SJSA1 (cell line): Measurements from ENCODE around the gene NWD2. TPM values are rescaled to one million over a fixed set of nuclear protein-coding genes. Genes with fewer than 3 reads are reported as not detected.

Experiments used
- DNase-seq, 2 experiments: peaks; one replicate each; pipeline ENCODE4 v3.0.0-alpha.2; 2015 to 2020; ENCODE audit warnings: low spot score in 2 of 2, low read depth in 1 of 2
- H3K27ac ChIP-seq: fragments of 250-450 bp; sonication (Bioruptor Pico); 2 replicates; pipeline ENCODE4 v1.5.1; 2020; ENCODE audit warnings: mild to moderate bottlenecking, moderate library complexity
- H3K27me3 ChIP-seq: fragments of 250-450 bp; sonication (Bioruptor Pico); replicated peaks from 2 replicates; pipeline ENCODE4 v1.5.1; 2020; ENCODE audit warnings: mild to moderate bottlenecking, moderate library complexity
- H3K36me3 ChIP-seq: fragments of 250-450 bp; sonication (Bioruptor Pico); 2 replicates; pipeline ENCODE4 v1.5.1; 2020; ENCODE audit warnings: mild to moderate bottlenecking
- H3K4me1 ChIP-seq: fragments of 250-450 bp; sonication (Bioruptor Pico); replicated peaks from 2 replicates; pipeline ENCODE4 v1.6.1; 2021; ENCODE audit warnings: mild to moderate bottlenecking
- H3K4me3 ChIP-seq: fragments of 250-450 bp; sonication (Bioruptor Pico); 2 replicates; pipeline ENCODE4 v1.5.1; 2020; ENCODE audit warnings: mild to moderate bottlenecking
- H3K9me3 ChIP-seq: fragments of 250-450 bp; sonication (Bioruptor Pico); replicated peaks from 2 replicates; pipeline ENCODE4 v1.5.1; 2020; ENCODE audit warnings: mild to moderate bottlenecking
- total RNA-seq: library from RNA; depleted of rRNA; stranded (reverse); fragments of >200 nt; shearing (Covaris generic); gene quantifications from 2 replicates; pipeline ENCODE4 v1.2.3, GENCODE V29; 2014

NWD2 gene
- total RNA-seq, 1 experiment from 2014 or later: not detected

DNA sequence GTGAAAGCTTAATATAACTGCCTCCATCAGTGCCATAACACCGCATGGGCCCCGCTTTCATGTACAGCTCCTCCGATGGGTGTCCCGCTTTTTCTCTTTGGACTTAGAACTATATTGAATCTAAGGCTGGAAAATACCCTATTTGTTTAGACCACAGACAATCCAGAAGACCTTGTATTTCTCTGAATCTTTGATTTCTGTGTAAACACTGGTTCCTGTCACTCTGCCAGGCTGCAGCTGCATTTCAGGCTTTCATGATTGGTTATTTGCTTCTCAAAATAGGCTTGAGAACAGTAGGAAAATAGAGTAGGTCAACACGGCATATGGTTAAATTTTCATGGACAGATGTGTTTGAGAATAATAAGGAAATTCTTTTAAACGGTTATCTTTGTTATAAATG, 80.0 kb downstream of the NWD2 start:
- Histone ChIP-seq H3K27me3 (no peaks in the 10 kb centered on the region), H3K4me3 (no peak overlapping the region), H3K4me1 (no peaks in the 10 kb centered on the region), H3K36me3 (no peaks in the 10 kb centered on the region), H3K27ac (no peak overlapping the region), H3K9me3 (no peaks in the 10 kb centered on the region)
- no peak for DNase-seq

DNA sequence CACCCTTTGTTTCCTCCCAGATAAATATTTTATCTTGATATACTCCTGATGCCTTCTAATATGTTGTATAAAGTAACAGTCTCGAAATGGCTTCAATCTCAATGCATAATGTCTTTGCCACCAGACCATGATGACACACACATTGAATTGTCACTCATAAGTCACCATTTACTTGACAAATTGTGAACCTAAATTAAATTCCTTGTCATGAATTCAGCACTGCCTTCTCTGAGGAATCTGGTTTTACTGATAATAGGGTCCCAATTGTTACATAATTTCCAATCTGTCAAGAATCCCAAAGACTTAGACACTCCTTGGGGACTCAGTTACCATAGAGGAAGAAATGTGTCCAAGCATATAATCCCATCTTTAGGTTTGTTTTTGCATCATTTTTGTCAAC, 82.3 kb downstream of the NWD2 start:
- Histone ChIP-seq H3K27me3 (no peaks in the 10 kb centered on the region), H3K4me3 (no peak overlapping the region), H3K36me3 (no peaks in the 10 kb centered on the region), H3K27ac (no peak overlapping the region), H3K4me1 (no peaks in the 10 kb centered on the region), H3K9me3 (no peaks in the 10 kb centered on the region)
- no peak for DNase-seq

DNA sequence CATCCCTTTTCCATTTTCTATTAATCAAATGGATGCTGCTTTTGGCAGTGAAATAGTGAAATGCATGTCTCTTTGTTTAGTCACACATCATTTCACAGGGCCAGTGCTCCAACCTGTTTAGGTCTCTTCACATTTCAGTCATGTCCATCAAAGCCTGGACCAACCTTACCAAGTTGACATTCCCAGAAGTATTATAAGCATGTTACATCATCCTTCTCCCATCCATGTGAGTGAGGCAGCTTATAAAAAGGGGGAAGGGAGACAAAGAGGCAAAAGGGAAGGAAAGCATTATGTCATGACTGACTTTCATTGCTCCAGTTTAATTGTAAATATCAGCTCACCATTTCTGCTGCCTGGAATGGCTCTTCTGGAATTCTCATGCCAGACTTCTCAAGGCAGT, 94.4 kb downstream of the NWD2 start:
- H3K36me3 ChIP-seq: no peaks in the 10 kb centered on the region
- H3K27me3 ChIP-seq: no peaks in the 10 kb centered on the region
- no peaks in the 10 kb centered on the region for H3K9me3 ChIP-seq
- no peaks in the 10 kb centered on the region for H3K4me1 ChIP-seq
- no peak overlapping the region for H3K27ac ChIP-seq
- no peak for DNase-seq
- no peak overlapping the region for H3K4me3 ChIP-seq

DNA sequence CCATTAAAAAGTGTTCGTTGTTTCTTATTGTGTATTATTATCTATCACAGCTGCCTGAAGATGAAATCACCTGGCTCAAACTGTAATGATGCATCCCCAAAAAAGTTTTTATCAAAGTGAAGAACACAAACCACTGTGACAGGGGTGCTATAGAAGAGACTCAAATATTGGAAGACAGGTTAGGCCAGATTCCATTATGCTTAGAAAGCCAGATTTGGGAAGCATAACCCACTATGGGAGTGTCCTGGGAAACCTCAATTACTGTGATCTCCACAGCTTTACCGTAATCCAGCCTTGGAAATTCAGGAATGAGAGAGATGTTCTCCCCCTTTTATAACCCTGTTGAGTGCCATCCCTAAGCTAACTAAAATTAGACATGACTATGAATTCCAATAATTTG, 114.2 kb downstream of the NWD2 start:
- no peaks in the 10 kb centered on the region for H3K9me3 ChIP-seq
- H3K4me1 ChIP-seq: no peaks in the 10 kb centered on the region
- H3K4me3 ChIP-seq: no peak overlapping the region
- H3K36me3 ChIP-seq: no peaks in the 10 kb centered on the region
- no peak overlapping the region for H3K27ac ChIP-seq
- no peaks in the 10 kb centered on the region for H3K27me3 ChIP-seq
- DNase-seq: no peak

DNA sequence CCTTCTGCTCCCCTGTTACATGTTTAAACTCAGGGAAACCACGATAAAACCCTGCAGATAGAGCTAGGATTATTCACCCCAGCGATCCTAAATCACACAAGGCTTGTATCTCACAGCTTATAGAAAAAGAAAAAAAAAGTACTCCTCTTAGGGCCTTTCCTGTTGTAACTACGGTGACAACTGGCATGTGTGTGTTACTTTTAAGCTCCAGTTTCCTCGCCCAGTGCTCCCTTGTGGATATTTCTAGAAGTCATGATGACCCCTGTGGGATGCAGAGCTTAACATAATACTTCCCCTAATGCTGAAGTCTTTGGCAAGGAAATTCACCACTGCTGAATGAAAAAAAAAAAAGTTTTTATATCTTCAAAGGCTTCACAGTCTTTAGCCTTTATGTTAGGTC, 114.7 kb downstream of the NWD2 start:
- DNase-seq: no peak
- Histone ChIP-seq H3K27me3 (no peaks in the 10 kb centered on the region), H3K27ac (no peak overlapping the region), H3K36me3 (no peaks in the 10 kb centered on the region), H3K4me1 (no peaks in the 10 kb centered on the region), H3K4me3 (no peak overlapping the region), H3K9me3 (no peaks in the 10 kb centered on the region)

DNA sequence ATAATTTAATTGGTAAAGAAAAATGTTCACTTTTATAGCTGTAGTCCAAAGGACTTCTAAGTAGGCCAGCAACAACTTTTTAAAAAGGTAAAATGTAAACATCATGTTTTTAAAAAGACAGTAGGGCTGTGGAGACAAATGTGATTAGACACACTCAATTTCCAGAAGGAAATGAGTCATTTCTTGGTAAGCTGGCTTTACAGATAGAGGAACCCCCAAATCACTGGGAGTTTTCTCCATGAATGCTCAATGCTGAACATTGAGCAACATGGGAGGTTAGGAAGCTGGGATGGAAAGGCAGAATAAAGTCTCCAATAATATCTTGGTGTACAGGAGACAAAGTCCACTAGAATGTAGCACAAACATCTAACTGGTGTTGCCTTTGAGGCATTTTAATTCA, 121.3 kb downstream of the NWD2 start:
- Histone ChIP-seq H3K9me3 (no peaks in the 10 kb centered on the region), H3K4me3 (no peak overlapping the region), H3K4me1 (no peaks in the 10 kb centered on the region), H3K27me3 (no peaks in the 10 kb centered on the region), H3K27ac (no peak overlapping the region), H3K36me3 (no peaks in the 10 kb centered on the region)
- DNase-seq: no peak

DNA sequence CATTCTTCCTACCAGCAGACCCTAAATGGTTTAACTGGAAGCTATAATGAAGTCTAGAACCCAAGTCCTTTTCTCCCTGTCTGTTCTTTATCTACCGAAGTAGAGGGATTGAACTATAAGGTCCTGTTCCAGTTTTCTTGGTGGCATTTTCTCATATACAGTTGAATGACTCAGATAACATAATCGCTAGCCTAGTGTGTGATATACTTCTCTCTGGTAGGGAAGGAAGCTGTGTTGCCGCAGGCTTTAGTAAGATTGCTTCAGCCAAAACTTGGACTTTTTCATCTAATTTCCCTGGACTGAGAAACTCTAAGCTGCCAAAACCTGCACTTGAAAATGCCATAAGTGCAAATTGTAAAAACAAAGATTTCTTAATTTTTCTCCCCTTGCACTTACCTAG, 123.4 kb downstream of the NWD2 start:
- no peaks in the 10 kb centered on the region for H3K4me1 ChIP-seq
- no peaks in the 10 kb centered on the region for H3K9me3 ChIP-seq
- H3K4me3 ChIP-seq: no peak overlapping the region
- no peaks in the 10 kb centered on the region for H3K27me3 ChIP-seq
- DNase-seq: no peak
- H3K36me3 ChIP-seq: no peaks in the 10 kb centered on the region
- no peak overlapping the region for H3K27ac ChIP-seq

DNA sequence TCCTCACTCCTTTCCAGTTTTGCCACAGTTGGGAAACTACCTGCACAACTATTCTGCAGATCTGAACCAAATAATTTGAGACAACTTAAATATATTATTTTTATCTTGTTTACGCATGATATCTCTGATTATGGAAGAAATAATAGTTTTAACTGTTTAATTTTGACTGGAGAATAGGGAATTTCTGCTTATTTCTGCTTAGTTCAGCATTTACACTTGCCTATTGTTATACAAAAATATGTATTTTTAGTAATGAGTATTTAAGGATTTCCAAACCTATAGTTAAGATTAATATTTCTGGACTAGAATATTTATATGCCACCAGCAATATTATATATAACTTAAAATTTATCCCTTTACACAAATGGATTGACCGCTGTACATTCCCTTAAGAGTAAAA, 125.5 kb downstream of the NWD2 start:
- no peak overlapping the region for H3K27ac ChIP-seq
- no peaks in the 10 kb centered on the region for H3K27me3 ChIP-seq
- H3K4me3 ChIP-seq: no peak overlapping the region
- no peaks in the 10 kb centered on the region for H3K4me1 ChIP-seq
- DNase-seq: no peak
- no peaks in the 10 kb centered on the region for H3K9me3 ChIP-seq
- no peaks in the 10 kb centered on the region for H3K36me3 ChIP-seq

DNA sequence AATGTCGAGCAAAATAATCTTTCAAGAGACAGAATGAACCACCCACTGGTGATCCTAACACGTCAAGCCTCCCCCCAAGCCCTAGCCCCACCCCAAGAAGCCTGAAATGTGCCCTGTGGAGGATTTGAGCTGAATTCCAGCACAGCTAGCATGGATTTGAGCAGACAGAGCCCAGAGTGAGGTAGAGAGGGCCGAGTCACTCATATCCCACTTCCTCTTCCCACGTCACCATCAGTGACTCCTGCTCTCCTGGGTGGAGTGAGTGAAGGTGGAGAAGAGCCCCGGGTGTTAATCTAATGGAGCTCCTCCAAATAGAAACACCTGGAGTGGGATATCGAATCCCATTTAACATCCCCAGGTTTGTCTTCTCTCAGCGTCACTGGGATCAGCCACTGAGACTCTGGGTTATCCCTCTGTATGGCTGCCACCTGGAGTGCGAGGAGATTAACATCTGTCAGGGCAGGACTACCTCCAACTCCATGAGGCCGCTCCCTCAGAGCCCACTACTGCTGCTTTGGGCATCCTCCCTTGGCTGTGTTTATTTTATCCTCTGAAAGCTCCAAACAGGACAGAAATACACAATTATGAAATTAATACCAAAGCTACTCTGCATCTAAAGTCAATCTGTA, 136.6 kb downstream of the NWD2 start:
- Histone ChIP-seq H3K9me3 (no peaks in the 10 kb centered on the region), H3K4me3 (no peak overlapping the region), H3K27me3 (no peaks in the 10 kb centered on the region), H3K4me1 (no peaks in the 10 kb centered on the region), H3K27ac (no peak overlapping the region), H3K36me3 (no peaks in the 10 kb centered on the region)
- no peak for DNase-seq

DNA sequence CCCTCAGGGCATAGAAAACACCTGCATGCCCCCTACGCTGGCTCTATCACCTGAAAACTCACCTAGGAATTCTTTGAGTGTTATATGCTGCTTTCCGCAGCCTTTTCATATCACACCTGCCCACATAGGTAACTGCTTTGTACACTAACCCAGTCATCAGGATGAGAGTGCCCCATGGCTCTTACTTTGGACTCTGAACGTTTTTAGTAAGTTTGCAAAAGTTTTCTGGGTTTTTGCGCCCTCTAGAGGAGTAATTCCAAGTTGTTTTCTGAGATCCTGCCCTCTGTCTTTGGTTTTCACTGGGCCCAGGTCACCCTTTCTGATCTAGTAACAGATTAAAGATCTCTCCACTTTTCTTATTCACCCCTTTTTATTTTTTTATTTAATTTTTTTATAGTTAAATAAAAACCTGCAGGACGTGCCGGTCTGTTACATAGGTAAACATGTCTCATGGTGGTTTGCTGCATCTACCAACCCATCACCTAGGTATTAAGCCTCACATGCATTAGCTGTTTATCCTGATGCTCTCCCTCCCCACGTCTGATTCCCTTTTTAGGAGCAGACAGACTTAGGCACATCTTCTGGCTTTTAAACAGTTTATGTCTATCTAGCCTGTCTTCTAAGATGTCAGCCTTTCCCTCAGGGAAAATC, 139.2 kb downstream of the NWD2 start:
- H3K36me3 ChIP-seq: no peaks in the 10 kb centered on the region
- no peaks in the 10 kb centered on the region for H3K4me1 ChIP-seq
- no peak overlapping the region for H3K27ac ChIP-seq
- DNase-seq: no peak
- no peaks in the 10 kb centered on the region for H3K27me3 ChIP-seq
- no peaks in the 10 kb centered on the region for H3K9me3 ChIP-seq
- no peak overlapping the region for H3K4me3 ChIP-seq

DNA sequence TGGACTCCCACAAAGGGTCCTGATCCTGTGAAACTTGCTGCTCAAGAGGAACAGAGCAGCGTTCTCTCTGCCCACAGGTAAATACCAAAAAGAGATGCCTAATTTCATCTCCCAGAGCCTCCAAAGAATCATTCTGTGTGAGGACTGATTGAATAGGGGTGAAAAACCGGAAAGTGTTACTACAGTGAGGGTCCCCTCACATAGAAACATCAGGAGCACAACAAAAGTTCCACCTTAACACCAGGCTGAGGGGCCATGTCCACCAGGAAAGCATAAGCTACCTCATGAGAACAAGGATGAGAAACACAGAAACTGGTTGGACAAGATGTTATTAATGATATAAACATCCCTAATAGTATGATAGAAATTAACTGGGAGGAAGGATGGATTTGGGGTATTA, 140.9 kb downstream of the NWD2 start:
- no peaks in the 10 kb centered on the region for H3K4me1 ChIP-seq
- no peak overlapping the region for H3K27ac ChIP-seq
- H3K9me3 ChIP-seq: no peaks in the 10 kb centered on the region
- DNase-seq: no peak
- H3K27me3 ChIP-seq: no peaks in the 10 kb centered on the region
- no peak overlapping the region for H3K4me3 ChIP-seq
- no peaks in the 10 kb centered on the region for H3K36me3 ChIP-seq

DNA sequence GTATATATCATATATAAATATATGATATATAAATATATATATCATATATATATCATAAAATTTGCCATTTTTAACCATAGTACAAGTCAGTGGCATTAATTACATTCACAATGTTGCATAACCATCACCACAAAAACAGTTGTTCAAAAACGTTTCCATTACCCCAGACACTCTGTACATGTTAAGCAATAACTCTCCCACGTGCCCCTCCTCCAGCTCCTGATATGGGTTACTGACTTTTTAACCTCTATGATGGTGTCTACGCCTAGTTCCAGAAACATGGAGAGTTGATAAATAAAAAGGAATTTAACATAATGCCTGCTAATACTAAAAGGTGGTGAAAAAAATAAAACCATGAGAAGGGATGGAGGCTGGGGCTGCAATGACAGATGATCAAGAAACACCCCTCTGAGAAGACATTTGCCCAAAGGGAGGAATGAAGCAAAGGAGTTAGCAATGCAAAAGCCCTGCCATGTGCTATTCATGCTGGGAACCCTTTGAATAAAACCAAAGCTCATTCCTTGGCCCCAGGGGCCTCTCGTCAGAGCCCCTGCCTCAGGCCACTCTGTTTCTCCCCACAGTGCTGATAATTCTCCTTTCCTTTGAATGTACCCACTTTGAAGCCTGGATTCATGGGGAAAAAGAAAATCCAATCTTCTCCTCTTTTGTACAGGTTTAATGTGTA, 144.3 kb downstream of the NWD2 start:
- Histone ChIP-seq H3K4me3 (no peak overlapping the region), H3K4me1 (no peaks in the 10 kb centered on the region), H3K27ac (no peak overlapping the region), H3K27me3 (no peaks in the 10 kb centered on the region), H3K9me3 (no peaks in the 10 kb centered on the region), H3K36me3 (no peaks in the 10 kb centered on the region)
- no peak for DNase-seq

DNA sequence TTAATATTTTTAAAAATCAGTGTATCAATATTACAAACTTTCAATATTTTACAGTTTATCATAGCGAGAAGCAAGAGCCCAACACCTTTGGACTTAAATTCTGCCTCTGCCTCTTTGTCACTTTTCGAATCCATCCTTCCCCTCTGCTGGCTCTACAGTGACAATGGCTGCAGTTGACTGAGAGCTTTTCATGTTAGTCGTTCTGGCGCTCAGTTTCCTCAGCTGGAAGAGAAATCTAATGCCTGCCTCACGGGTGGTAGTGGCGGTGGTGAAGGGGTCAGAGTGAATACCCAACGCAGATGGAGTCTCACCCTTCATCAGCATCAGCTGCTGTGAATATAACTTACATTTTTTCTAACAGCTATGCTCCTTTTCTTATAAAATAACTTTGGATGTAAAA, 144.8 kb downstream of the NWD2 start:
- Histone ChIP-seq H3K4me1 (no peaks in the 10 kb centered on the region), H3K27ac (no peak overlapping the region), H3K4me3 (no peak overlapping the region), H3K9me3 (no peaks in the 10 kb centered on the region), H3K36me3 (no peaks in the 10 kb centered on the region), H3K27me3 (no peaks in the 10 kb centered on the region)
- no peak for DNase-seq

DNA sequence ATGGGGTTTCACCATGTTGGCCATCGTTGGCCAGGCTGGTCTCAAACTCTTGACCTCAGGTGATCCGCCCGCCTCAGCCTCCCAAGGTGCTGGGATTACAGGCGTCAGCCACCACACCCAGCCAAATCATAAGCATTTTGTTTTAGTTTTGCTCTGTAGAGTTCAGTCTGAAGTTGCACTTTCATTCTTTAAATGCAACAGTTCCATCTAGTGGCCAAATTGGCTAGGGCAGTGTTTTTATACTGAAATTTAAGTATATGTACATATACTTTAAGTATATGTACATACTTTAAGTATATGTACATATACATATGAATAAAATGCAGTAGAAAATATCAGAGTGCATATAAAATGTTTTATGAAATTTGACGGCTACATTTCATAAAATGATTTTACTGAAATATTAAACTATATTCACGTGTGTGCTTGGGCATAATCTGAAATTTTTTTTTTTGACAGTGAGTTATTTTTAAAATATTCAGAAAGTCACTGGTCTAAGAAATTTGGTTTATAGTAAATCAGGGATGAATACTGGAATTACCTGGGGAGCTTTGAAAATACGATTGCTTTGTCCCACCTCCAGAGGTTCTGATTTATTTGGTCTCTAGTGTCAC, 145.5 kb downstream of the NWD2 start:
- no peaks in the 10 kb centered on the region for H3K36me3 ChIP-seq
- H3K27me3 ChIP-seq: no peaks in the 10 kb centered on the region
- H3K9me3 ChIP-seq: no peaks in the 10 kb centered on the region
- no peak overlapping the region for H3K27ac ChIP-seq
- DNase-seq: peak in 1 of 2 experiments; percentile 4
- no peak overlapping the region for H3K4me3 ChIP-seq
- no peaks in the 10 kb centered on the region for H3K4me1 ChIP-seq
